Peyer's patch (tissue), 4 donors: ENCODE results near the gene EPS15.

Experiments
- POLR2A ChIP-seq, 2 donors: fragments of 450-650 bp; IDR thresholded peaks; one replicate each; pipeline ENCODE4 v1.5.1; 2017; ENCODE audit warnings: antibody characterized with exemption in 2 of 2, mild to moderate bottlenecking in 2 of 2, moderate library complexity in 2 of 2
- TF ChIP-seq, protein P1 (sequence below), 6 experiments: fragments of 450-650 bp in 4 of 6; fragments of 200-600 bp in 2 of 6; sonication (generic) in 1 of 6; IDR thresholded peaks; one replicate each; pipeline ENCODE4 v1.5.1; 2017 to 2019; ENCODE audit warnings: antibody characterized with exemption in 6 of 6, mild to moderate bottlenecking in 3 of 6, moderate library complexity in 1 of 6

DNA sequence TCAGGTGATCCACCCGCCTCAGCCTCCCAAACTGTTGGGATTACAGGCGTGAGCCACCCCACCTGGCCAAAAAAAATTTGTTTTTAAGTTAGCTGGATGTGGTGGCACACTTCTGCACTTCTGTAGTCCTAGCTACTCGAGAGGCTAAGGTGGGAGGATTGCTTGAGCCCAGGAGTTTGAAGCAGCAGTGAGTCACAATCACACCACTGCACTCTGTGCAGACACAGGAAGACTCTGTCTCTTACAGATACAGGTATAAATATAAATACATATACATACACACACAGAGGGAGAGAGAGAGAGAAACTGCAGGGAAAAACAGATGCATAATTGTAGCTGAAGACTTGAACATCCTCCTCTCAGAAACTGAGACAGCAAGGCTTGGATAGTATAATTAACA is 34.8 kb upstream of the EPS15 start:
- TF ChIP-seq, protein P1, sequence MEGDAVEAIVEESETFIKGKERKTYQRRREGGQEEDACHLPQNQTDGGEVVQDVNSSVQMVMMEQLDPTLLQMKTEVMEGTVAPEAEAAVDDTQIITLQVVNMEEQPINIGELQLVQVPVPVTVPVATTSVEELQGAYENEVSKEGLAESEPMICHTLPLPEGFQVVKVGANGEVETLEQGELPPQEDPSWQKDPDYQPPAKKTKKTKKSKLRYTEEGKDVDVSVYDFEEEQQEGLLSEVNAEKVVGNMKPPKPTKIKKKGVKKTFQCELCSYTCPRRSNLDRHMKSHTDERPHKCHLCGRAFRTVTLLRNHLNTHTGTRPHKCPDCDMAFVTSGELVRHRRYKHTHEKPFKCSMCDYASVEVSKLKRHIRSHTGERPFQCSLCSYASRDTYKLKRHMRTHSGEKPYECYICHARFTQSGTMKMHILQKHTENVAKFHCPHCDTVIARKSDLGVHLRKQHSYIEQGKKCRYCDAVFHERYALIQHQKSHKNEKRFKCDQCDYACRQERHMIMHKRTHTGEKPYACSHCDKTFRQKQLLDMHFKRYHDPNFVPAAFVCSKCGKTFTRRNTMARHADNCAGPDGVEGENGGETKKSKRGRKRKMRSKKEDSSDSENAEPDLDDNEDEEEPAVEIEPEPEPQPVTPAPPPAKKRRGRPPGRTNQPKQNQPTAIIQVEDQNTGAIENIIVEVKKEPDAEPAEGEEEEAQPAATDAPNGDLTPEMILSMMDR (IDR thresholded peaks at IDR 0.05): no peak
- TF ChIP-seq POLR2A (IDR thresholded peaks at IDR 0.05): no peak
